CD1c-positive myeloid dendritic cell (primary cell): ENCODE data around the gene MYBL2.
"Not testable (repeated sequence)": the region's sequence is repeated elsewhere in the genome, so short reads cannot be mapped to it uniquely, and the experiment has no call there.

Source experiments
- DNase-seq: peaks from one replicate; pipeline ENCODE4 v3.0.0-alpha.2; 2016; ENCODE audit errors: extremely low spot score

Gene MYBL2

DNA sequence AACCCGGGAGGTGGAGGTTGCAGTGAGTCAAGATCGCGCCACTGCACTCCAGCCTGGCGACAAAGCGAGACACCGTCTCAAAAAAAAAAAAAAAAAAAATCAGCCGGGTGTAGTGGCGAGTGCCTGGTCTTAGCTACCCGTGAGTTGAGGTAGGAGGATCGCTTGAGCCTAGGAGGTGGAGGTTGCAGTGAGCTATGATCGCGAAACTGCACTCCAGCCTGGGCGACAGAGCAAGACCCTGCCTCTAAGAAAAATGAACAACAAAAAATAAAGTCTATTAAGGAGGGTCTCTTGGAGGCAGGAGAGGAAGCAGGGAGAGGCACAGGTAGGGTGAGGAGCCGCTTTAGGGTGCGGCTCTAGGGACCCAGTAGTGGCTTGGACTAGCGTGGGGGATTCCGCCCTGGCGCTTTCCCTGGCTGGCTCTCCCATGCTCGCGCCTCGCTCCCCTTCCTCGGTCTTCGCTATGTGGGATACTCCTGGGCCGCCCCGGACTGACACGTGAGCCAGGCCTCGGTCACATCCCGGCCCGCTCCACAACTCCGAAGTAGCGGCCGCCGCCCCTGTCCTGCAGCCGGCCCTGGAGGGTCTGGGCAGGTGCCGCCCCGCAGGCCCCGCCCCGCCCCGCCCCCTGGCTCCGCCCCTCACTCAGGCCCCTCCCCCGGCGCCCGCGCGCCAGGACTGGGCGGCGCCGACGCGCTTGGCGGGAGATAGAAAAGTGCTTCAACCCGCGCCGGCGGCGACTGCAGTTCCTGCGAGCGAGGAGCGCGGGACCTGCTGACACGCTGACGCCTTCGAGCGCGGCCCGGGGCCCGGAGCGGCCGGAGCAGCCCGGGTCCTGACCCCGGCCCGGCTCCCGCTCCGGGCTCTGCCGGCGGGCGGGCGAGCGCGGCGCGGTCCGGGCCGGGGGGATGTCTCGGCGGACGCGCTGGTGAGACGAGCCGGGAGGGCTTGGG, at the start of gene MYBL2:
Gene MYBL2 (plus strand): TSS at position 739 of the 953 bp plus-strand sequence. CDS start 170 bp downstream, at position 909.
- peak; percentile 85 for DNase-seq

DNA sequence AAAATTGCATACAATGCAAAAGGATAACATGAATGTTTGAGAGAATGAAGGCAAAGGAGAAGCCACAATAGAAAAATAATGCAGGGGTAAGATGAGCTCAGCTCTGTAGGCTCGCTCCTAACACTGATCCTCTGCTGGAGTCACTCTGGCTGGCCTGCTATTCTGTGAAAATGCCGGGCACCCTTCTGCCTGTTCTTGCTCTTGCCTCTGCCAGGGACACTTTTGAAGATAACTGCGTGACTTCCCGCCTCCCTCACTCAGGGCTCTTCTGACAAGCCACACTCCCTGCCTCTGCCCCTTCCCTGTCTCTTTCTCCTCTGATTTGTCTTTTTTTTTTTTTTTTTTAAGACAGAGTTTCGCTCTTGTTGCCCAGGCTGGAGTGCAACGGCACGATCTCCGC, 35.3 kb upstream of the MYBL2 start:
- DNase-seq, result no peak

DNA sequence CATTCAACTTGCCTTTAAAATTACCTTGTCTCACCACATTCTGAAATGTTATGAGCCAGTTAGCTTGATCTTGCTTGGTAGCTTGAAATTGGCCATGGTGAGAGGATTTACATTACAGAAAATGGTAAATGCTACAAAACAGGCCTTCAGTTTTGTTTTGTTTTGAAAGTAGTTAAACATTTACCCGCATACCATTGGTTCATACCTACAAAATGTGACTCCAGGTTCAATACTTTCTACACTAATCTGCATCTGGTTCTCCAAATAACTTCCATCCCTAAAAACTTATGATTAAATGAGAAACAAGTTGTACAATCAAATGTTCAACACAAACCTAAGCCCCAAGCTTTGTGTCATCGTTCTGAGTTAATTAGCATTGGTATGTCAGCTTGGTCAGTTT, 30.5 kb upstream of the MYBL2 start:
- no peak for DNase-seq

DNA sequence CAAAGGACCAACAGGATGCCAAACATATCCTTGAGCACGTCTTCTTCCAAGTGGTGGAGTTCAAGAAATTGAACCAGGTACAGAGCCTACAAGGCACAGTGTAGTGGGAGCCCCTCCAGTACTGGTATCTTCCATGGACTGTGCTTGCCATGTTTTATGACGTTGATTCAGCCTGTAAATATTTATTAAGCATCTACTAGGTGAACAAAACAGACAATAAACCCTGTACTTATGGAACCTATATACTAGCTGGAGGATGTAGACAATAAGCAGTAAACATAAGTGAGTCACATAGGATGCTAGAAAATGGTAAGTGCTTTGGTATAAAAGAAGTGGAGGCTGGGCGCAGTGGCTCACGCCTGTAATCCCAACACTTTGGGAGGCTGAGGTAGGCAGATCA, 24.4 kb upstream of the MYBL2 start:
- no peak for DNase-seq

DNA sequence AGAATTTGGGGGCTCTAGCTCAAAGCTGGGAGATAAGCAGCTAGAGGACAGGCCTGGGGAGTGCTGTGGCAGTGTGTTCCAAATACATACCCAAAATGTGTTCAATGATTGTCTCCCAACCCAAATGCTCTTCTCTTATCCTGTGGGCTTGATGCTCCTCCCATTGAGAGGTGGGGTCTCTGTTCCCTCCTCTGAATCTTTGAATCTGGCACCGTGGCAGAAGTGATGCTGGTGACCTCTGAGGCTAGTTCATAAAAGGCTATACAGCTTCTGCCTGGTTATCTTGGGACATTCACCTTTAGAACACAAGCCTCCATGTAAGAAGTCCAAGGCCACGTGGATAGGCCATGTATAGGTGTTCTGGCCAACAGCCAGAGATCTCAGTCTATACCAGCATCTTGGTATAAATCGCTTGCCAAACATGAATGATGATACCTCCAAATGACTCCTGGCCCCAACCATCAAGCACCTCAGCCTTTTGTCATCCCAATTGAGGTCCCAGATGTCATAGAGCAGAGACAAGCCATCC, 15.9 kb upstream of the MYBL2 start:
- no peak for DNase-seq

DNA sequence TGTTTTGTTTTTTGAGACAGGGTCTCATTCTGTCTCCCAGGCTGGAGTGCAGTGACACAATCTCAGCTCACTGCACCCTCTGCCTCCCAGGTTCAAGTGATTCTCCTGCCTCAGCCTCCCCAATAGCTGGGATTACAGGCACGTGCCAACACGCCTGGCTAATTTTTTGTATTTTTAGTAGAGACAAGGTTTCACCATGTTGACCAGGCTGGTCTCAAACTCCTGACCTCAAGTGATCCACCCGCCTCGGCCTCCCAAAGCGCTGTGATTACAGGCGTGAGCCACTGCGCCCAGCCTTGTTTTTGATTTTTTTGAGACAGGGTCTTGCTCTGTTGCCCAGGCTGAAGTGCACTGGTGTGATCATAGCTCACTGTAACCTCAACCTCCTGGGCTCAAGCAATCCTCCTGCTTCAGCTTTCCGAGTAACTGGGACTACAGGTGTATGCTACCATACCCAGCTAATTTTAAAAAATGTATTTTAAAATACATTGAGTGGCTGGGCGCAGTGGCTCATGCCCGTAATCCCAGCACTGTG, 15.2 kb upstream of the MYBL2 start:
- DNase-seq, result not testable (repeated sequence)

DNA sequence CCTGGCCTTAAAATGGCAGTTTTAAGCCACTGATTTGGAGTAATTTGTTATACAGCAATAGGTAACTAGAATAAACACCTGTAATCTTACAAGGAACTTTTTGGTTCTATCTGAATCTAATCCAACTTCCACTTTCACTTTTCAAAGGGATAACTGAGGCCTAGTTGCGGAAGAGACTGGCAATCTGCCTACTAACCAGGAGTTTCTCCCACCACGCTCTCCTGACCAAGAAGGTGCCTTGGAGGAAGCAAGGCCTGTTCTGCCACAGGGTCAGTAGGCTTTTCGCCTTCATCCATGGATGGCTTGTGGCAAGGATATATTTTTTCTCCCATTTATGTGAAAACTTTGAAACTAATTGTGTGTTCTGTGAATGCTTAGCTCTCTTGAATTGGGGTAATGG, 12.9 kb upstream of the MYBL2 start:
- DNase-seq, result no peak

DNA sequence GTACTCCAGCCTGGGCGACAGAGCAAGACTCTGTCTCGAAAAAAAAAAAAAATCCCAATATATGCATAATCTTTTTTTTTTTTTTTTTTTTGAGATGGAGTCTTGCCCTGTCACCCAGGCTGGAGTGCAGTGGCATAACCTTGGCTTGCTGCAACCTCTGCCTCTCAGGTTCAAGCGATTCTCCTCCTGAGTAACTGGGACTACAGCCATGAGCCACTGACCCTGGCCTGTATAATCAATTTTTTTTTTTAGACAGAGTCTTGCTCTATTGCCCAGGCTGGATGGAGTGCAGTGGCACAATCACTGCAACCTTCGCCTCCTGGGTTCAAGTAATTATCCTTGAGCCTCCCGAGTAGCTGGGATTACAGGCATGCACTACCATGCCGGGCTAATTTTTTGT, 11.7 kb upstream of the MYBL2 start:
- not testable (repeated sequence) for DNase-seq

DNA sequence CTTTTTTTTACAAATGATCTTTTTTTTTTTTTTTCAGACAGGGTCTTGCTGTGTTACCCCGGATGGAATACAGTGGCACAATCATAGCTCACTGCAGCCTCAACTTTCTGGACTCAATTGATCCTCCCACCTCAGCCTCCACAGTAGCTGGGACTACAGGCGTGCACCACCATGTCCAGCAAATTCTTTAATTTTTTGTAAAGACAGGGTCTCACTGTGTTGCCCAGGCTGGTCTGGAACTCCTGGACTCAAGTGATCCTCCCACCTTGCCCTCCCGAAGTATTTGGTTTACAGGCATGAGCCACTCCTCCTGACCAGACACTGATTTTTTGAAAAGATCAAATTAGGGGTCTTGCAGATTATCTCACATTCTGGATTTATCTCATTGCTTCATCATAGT, 11.0 kb upstream of the MYBL2 start:
- DNase-seq, result no peak

DNA sequence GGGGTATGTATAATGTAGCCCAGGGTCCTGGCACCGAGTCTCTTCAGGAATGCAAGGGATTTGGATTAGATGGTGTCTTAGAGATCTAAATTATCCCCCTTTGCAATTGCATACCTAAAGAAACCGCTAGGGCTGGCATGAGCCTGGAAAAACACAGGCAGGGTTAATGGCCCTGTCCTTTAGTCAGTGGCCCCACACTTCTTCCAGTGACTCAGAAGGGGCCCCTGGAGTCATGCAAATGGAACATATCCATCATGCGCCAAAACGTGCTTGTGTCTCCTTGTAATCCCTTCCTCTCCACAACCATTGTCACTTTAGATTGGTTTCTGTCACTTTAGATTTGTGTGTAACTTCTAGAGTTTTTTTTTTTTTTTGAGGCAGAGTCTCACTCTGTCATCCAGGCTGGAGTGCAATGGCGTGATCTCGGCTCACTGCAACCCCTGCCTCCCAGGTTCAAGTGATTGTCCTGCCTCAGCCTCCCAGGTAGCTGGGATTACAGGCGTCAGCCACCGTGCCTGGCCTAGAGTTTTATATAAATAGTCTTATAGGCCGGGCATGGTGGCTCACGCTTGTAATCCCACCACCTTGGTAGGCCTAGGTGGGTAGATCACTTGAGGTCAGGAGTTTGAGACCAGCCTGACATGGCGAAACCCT, 8.7 kb upstream of the MYBL2 start:
- no peak for DNase-seq

DNA sequence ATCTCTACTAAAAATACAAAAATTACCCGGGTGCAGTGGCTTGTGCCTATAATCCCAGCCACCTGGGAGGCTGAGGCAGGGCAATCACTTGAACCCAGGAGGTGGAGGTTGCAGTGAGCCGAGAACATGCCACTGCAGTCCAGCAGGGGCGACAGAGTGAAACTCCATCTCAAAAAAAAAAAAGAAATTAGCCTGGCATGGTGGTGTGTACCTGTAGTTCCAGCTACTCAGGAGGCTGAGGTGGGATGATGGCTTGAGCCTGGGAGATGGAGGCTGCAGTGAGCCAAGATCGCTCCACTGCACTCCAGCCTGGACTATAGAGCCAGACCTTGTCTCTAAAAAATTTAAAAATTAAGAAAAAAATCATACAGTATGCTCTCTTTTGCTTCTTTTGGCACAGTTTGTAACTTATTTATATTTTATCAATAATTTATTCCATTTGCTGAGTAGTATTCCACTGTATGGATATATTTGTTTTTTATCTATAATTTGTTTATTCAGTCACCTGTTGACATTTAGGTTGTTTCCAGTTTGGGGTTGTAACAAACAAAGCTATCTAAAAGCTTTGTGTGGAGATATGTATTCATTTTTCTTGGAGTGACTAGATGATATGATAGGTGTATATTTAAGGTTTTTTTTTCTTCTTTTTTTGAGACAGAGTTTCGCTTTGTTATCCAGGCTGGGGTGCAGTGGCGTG, 8.0 kb upstream of the MYBL2 start:
- no peak for DNase-seq

DNA sequence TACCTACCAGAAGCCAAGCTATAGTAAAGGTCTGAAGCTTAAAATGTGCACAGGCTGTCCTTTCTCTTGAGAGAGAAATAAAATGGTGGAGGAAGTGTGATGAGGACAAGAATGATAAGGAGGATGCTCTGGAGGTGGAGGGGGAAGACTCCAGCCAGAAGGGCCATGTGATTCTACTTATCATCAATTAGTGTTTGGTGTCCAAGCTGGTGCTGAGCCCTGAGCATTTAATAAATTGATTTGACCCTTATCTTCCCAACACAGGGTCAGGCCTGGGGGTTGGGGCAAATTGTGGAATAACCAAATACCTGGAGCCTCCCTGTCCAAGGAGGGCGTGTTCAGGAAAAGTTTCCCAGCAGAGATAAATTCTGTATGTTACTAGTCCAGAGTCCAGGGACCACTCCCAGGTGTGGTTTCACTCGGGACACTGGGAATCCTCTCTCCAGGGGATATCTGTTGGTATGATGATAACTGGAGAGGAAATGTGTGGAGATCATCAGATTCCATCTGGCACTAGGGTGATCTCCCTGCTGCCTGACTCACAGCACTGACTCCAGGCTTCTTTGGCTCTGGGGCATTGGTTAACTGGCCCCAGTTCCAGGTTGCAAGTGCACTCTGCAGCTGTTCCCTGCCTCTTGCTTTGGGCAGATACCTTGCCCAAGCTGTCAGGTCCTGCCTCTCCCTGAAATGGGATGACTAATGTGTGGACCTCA, 3.8 kb upstream of the MYBL2 start:
- no peak for DNase-seq

DNA sequence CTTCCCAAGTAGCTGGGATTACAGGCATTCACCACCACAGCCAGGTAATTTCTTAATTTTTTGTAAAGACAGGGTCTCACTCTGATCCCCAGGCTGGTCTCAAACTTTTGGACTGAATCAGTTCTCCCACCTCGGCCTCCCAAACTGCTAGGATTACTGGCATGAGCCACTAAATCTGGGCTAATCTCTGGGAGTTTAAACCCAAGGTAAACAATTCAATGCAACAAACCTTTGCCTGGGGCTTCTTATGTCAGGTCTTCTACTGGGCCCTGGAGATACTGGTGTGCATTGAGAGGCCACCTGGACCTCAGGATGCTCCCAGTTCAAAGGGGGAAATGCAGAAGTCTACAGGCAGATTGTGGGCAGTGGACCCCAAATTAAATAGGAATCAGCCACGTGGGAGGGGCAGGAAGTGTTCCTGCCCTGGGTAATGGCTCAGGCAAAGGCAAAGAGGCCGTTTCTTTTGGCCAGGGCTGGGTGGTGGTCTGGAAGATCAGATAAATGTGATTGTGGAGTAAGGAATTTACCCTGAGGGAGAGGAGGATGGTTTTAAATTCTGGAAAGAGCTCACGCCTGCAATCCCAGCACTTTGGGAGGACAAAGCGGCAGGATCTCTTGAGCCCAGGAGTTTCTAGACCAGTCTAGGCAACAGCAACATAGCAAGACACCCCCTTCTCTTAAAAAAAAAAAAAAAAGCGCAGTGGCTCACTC, 1.3 kb upstream of the MYBL2 start:
- DNase-seq, result no peak

DNA sequence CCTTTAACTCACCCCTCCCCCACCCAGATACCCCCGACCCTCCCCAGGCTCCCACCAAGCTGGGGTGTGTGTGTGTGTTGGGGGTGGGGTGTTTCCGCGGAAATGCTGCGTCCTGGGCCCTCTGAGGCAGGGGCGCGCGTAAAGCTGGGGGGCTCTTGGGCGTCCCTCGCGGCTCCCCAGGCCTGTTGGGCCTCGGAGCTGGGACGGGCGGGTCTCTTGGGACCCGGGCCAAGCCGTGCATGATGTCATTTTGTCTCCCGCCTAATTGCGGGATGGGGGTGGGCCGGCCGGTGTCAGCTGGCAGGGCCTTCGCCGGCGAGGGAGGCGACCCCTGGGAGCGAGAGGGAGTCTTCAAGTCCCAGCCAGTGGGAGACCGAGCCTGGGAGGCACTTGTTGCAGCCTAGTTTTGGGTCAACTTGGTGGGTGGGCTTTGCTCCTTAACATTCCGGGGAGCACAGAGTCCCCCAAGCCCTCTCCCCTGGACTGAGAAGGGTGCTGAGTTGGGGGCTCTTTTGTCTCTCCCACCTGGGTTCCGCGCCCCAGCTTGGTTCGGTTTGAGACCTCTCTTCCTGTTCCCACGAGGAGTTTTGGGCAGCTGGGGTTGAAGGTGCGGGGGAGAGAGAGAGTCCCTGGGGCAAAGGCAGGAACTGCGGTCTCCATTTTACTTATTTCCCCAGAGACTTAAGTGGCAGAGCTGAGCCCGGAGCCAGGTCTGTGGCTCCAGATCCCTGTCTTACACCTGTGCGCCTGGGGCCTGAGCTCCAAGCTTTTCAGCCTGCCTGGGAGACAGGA, 623 bp downstream of the MYBL2 start:
- DNase-seq, result no peak

DNA sequence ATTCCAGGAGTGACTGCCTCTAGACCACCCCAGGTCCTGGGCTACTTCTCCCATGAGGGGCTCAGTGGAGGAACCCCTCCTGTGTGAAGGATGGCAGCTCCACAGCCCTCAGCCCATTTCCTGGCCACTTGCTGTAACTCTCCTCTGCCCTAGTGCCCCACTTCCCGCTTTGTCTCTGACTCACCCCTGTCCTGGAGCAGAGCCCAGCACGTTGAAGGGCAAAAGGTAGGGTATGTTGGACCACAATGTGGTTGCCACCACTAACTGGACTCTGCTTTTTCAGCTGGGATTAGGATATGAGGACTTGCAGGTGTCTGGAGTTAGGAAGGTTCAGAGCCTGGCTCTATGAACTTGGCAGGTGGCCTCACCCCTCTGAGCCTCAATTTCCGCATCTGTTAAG, 2.4 kb downstream of the MYBL2 start:
- DNase-seq, result no peak

DNA sequence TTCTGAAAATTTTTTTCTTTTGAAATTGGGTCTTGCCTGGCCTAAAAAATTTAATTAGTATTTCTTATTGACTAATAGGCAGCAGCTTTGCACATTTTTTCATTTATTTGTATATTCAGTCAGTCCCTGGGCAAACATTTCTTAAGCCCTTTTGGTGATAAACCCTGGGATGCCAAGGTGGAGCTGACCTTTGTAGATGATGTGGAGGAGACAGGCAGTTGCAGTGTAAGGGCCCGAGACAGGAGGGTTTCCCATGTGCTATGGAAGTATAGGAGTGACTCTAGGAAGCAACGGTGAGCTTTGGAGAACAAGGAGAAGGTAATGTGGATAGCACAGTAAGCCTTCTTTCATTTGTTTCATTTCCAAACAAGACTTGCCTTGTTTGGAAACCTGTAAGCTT, 3.5 kb downstream of the MYBL2 start:
- DNase-seq, result no peak

DNA sequence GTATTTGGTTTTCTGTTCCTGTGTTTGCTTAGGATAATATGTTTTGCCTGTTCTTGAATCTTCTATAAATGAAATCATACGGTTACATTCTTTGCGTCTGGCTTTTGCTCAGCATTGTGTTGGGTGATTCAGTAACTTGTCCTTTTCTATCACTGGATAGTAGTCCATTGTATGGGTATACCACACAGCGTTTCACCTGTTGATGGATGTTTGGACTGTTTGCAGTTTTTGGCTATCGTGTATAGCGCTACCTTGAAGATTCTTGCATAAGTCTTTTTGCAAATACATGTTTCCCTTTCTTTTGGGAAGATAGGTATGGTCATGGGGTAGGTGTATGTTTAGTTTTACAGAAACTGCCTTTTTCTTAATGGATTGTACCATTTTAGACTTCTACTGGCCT, 9.5 kb downstream of the MYBL2 start:
- no peak for DNase-seq

DNA sequence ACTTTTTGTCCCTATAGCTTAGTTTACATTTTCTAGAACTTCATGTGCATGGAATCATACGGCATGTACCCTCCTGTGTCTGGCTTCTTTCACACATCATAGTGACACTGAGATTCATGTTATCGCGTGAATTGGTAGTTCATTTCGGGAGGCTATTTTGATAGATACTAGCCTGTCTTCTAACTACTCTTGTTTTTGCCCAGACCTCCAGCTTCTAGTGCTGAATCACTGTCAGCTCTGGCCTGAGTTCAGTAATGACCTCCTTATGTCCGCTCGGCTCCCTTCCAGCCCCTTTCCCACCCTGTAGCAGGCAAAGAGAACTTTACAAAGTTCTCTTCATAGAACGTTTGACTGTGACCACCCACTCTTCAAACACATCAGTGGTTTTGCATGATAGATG, 14.1 kb downstream of the MYBL2 start:
- no peak for DNase-seq

DNA sequence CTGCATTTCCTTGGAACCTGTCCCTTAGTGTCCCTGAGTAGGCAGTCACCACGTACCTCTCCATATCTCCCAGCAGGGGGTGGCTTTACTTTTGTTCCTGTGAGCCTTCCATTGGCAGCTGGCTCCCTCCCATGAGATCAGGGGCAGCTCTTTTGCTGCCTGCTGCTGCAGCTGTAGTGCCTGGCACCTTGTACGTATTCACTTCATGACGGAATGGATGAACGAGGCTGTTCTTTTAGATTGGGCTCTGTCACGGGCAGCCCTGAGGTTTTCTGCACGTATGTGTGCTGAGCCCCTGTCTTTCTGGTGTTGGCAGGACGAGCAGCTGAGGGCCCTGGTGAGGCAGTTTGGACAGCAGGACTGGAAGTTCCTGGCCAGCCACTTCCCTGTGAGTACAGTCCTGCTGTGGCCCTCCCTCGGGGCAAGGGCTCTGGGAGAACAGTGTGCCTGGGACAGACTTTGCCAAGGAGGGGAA, 14.6 kb downstream of the MYBL2 start:
- DNase-seq, result no peak

DNA sequence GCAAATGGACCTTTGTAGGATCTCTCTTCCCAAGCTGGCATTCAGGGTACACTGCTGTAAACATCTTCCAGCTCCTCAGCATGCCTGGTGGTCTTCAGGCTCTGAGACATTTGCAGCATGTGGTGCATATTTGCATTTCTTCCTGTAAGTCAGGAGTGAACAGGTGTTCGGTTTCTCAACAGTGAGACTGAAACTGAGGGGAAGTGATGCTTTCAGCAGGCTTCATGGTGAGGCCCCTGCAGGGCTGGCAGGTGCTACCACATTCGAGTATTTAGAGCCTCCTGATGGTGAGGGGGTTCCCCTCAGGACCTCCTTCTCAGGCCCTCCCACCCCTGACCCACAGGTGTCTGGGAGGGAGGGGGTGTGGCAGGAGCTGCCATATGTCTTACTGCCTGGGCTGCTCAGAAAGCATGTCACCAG, 15.1 kb downstream of the MYBL2 start:
- DNase-seq, result peak; percentile 4
